SIG-M5 (cell line): Measurements from ENCODE around the gene KDM4E.
"Not testable (repeated sequence)": the region's sequence is repeated elsewhere in the genome, so short reads cannot be mapped to it uniquely, and the experiment has no call there.

ENCODE experiments used
- DNase-seq: peaks from one replicate; lab custom pipeline; 2025; lab: John Stamatoyannopoulos, UW

Gene KDM4E

GRCh38 chr11:95024958-95025357 lies at the start of gene KDM4E:
KDM4E (plus strand) TSS chr11:95025258; CDS start chr11:95025558, 300 bp downstream.
- DNase-seq: no peak

GRCh38 chr11:94975599-94975998 lies 49.5 kb upstream of the KDM4E start:
- no peak for DNase-seq

GRCh38 chr11:94987378-94987777 lies 37.7 kb upstream of the KDM4E start:
- DNase-seq: no peak

- DNase-seq: no peak
These were observed 36.3 kb upstream of the KDM4E start for GRCh38 chr11:94988748-94989147.

GRCh38 chr11:94993400-94993943 lies 31.6 kb upstream of the KDM4E start:
- no peak for DNase-seq

- no peak for DNase-seq
These were observed 27.6 kb upstream of the KDM4E start for GRCh38 chr11:94997437-94997836.

GRCh38 chr11:94998285-94998684 lies 26.8 kb upstream of the KDM4E start:
- no peak for DNase-seq

- no peak for DNase-seq
These were observed 21.3 kb upstream of the KDM4E start for GRCh38 chr11:95003716-95004115.

- no peak for DNase-seq
These were observed 19.4 kb upstream of the KDM4E start for GRCh38 chr11:95005642-95006041.

- no peak for DNase-seq
These were observed 13.7 kb upstream of the KDM4E start for GRCh38 chr11:95011376-95011775.

- no peak for DNase-seq
These were observed 10.8 kb upstream of the KDM4E start for GRCh38 chr11:95014184-95014821.

- no peak for DNase-seq
These were observed 8.9 kb upstream of the KDM4E start for GRCh38 chr11:95016139-95016538.

GRCh38 chr11:95021468-95021867 lies 3.6 kb upstream of the KDM4E start:
- not testable (repeated sequence) for DNase-seq

- not testable (repeated sequence) for DNase-seq
These were observed 536 bp downstream of the KDM4E start for GRCh38 chr11:95025594-95025993.

GRCh38 chr11:95028357-95028756 lies 3.3 kb downstream of the KDM4E start:
- no peak for DNase-seq

GRCh38 chr11:95033051-95033450 lies 8.0 kb downstream of the KDM4E start:
- no peak for DNase-seq

GRCh38 chr11:95035316-95035715 lies 10.3 kb downstream of the KDM4E start:
- DNase-seq: no peak

- not testable (repeated sequence) for DNase-seq
These were observed 12.4 kb downstream of the KDM4E start for GRCh38 chr11:95037356-95038035.

- DNase-seq: no peak
These were observed 17.2 kb downstream of the KDM4E start for GRCh38 chr11:95042239-95042638.

- DNase-seq: no peak
These were observed 17.8 kb downstream of the KDM4E start for GRCh38 chr11:95042906-95043305.

GRCh38 chr11:95044010-95044409 lies 19.0 kb downstream of the KDM4E start:
- DNase-seq: no peak

- DNase-seq: no peak
These were observed 20.8 kb downstream of the KDM4E start for GRCh38 chr11:95045812-95046211.

- DNase-seq: not testable (repeated sequence)
These were observed 24.1 kb downstream of the KDM4E start, which contains the start of gene KDM4F for GRCh38 chr11:95049122-95049521. KDM4F (plus strand) TSS chr11:95049422.
